NCI-H226 (cell line): ENCODE measurements around the gene EDA.
A peak's percentile ranks its signal among the peaks of the same experiment; 100 is the strongest.
"Not testable (repeated sequence)": the region's sequence is repeated elsewhere in the genome, so short reads cannot be mapped to it uniquely, and the experiment has no call there.

Experiments used
- DNase-seq: peaks from one replicate; pipeline ENCODE4 v3.0.0-alpha.2; 2015

The EDA gene

DNA sequence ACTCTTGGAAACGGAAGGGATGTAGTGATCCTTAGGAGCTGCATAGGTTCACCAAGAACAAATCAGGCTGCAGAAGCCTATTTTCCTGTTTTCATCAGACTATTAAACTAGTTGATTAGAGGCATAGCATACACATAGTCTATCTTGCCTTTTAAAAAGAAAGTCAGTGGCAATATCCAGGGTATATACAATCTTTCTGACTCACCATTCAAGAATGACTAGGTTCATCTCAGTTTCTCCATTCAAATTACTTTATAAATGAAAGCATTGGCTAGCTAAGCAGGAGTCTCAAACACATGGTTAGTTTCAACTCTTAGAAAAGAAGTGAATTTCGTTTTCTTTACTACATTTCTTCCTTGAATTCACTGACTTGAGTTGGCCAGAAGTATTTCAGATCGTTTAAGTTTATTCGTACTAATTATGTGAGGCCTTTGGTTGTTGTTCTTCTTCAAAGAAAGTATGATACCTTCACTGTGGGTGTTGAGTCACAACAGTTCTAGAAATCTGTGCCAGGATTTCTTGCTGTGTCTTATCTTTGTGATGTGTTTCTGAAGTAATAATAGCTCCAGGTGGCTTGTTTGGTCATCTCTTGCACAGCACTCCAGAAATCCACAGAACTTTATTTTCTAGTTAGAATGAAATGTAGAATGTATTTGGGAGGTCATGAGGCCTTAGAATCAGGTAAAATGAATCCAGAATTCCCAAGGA lies 345.6 kb downstream of the EDA start:
- DNase-seq = peak; percentile 50

DNA sequence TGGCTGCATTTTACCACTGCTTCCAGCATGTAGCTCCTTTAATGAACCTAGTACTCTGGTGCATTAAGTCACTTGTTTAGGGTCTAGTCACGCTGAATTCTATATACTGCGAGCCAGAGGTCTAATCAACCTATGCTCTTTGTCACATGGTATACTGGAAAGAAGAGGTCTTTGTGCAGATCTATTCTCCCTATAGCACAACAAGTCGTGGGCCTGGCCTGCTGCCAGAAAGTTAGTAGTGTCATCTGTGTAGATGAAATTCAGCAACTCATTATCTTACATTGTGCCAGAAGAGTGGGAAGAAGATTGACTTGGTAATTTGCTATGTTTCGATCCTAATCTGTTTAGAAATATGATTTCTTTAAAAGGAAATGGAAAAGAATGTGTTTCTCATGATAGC lies 353.0 kb downstream of the EDA start:
- no peak for DNase-seq

DNA sequence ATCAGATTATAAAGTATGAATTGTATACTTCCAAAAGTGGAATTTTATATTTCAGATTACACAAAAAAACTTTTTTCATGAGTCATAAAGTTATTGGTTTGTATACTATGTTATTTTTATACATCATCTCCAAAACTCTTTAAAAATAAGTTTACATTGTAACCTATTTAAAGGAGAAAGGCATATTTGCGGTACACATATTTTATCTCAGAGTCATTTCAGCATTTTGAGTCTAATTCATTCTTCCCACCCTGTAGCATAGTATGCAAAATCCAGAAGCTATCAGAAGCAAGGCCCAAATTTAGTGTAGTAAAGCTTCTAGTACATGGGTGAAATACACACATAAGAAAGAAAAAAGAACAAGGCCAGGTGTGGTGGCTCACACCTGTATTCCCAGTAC lies 353.5 kb downstream of the EDA start:
- no peak for DNase-seq

DNA sequence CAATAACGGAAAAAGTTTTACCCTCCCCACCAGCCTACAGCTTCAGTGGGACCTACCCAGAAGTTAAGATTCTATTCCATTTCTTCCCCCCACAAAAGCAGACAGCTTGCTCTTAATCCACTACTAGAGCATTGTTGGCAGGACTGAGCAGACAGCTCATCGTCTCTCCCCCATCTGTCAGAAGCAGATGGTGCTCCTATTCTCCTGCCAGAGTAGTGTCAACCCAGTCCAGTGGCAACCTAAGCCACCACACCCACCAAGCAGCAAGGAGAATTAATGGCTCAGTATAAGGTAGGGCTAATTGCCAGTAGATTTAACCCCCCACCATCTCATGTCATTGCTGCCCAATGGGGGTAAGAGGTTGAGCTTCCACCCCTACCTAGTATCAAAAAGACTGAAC lies 371.8 kb downstream of the EDA start:
- DNase-seq = no peak

DNA sequence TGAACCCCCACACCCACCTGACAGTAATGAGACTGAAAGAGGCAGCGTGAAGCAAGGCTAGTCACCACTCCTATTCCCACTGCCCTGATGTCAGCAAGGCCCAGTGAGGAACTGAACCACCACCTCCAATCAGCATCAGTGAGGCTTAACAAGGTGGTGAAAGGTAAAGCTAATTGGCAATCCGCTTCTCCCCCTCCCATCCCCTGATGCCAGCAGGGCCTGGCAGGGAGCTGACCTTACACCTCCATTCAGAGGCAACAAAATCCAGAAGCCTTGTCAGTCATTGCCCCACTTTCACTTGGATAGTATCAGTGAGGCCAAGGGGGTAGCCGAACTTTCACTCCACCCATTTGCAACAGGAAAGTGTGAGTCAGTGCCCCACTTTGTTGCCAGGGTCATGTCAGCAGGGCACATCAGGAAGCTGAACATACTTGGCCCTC lies 373.1 kb downstream of the EDA start:
- DNase-seq = peak; percentile 2

DNA sequence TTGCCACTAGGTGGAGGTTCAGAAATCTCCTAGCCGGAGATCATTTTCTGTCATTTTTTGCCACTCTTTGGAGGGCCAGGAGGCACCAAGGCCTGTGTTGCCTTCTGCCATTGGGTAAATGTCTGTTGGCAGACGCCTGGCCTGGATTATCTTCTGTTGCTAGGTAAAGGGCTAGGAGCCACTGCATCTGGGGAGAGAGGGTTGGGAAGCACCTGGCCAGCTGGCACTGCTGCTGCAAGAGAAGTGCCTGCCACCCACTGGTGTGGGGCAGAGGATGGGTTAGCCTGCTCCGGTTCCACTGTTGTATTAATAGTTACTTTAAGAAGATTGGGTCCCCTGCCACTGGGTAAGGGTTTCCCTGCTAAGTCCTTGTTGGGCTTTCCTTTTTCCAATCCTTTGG lies 375.8 kb downstream of the EDA start:
- DNase-seq = no peak

DNA sequence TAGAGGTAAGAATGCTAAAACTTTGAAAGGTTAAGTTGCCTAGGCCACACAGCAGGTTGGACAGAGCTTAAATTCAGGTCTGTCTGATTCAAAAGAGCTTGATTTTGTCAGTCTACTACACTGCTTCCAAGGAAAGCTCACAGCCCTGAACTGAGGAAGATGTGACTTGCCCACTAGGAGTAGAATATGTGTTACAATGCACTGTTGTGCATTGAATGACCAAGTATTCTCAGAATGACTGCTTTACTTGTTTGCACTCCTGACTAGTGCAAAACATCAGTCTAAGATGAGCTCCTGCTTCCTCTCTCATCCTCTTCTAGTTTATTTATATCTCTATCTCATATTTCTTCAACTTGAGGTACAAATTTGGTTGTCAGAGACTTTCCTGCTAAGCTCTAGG lies 377.6 kb downstream of the EDA start:
- DNase-seq = no peak

DNA sequence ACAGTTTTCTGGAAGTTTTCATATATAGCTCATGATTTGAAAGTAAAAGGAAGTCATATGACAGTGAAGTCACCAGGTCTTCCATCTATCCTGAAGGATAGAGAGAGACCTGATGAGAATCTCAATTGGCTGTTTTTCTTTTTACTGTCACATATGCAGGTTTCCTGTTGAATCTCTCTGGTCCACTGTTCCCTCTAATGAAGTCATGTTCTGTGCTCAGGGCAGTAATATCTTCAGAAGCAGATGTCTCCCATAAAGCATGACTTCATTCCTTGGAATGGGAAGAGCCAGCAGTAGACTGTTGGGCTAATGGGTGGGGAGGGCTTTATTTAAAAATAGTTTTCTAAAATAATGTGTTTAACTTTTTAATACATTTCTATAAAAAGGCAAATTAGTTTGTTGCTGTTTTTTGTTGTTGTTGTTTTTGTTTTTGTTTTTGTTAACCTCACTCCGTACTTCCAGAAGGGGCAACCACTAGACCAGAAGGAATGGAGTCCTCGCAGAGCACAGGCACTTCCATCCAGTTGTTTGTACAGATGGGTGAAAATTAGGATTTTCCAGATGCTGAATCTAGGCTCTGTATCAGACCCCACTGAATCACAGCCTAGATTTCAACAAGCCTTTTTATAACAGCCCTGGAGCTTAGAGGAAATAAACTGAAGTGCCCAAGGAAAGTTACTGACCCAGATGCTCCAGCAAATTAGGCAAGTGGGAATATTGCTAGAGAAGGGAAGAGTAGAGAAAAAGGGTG lies 379.6 kb downstream of the EDA start:
- no peak for DNase-seq

DNA sequence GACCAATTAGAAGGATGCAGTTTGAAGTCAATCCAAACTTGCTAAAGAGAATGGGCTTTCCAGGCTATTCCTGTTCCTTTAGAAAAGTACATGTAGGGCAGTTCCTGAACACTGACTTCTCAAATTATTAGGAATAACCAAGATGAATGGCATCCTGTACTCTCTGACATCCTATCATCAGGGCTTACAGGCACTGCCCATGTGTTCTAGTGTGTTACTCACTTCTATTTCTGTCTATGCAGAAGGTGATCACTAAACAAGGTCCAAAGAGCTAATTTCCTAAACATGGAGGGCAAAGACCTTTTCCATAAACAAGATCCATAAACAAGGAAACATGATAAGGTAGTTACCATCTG lies 380.2 kb downstream of the EDA start:
- DNase-seq = no peak

DNA sequence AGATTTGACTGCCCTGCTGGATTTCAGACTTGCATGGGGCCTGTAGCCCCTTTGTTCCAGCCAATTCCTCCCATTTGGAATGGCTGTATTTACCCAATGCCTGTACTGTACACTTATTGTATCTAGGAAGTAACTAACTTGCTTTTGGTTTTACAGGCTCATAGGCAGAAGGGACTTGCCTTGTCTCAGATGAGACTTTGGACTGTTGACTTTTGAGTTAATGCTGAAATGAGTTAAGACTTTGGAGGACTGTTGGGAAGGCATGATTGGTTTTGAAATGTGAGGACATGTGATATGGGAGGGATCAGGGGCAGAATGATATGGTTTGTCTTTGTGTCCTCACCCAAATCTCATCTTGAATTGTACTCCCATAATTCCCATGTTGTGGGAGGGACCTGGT lies 382.4 kb downstream of the EDA start:
- DNase-seq = not testable (repeated sequence)

DNA sequence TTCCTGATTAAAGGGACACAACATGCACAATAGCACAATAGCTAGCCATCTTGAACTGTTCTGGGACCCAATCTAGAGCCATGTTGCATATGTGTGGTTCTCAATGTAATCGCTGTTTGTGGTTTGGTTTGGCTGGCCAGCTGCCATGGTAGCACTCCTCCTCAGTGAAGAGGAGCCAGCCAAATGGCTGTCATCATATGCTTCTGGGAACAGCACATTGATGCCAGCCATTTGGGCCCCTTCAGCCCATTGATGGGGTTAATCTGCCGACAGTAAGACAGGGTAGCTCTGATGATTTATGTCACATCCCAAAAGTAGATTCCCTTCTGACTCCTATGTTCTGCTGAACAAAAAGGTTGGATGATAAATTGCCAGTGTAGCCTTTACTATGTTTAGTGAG lies 385.4 kb downstream of the EDA start:
- no peak for DNase-seq

DNA sequence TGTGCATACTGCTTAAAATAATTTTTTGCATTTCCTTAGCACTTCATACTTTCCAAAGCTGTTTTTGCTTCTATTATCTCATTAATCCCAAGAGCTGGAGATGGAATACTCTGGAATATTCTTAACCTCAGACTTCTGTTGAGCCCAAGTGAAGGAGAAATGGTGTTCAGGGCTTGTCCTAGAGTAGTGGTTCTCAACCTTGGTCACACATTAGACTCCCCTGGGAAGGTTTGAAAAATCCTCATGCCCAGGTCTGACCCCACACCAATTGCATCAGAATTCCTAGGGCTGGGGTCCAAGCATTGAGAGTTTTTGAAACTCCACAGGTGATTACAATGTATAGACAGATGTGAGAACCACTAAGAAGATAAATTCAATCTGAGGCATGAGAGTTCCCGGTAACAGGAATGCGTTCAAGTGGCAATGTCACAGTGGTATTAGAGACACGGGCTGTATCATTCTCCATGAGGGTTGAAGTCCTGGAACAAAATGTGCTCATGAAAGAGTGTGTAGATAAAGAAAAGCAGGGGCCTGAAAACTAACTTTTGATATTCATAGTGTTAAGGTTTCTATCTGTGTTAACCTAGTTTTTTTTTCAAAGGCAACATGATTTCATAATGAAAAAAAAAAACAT lies 385.9 kb downstream of the EDA start:
- DNase-seq = no peak

DNA sequence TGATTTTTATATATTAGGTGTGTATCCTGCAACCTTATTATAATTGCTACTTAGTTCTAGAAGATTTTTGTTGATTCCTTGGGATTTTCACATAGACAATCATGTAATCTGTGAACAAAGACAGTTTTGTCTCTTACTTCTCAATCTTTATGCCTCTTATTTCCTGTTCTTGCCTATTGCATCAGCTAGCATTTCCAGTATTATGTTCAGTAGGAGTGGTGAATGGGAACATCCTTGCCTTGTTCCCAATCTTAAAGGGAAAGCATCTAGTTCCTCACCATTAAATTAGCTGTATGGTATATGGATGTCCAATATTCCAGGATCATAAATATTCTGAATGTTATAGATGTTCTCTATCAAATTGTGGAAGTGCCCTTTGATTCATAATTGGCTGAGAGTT lies 392.0 kb downstream of the EDA start:
- no peak for DNase-seq

DNA sequence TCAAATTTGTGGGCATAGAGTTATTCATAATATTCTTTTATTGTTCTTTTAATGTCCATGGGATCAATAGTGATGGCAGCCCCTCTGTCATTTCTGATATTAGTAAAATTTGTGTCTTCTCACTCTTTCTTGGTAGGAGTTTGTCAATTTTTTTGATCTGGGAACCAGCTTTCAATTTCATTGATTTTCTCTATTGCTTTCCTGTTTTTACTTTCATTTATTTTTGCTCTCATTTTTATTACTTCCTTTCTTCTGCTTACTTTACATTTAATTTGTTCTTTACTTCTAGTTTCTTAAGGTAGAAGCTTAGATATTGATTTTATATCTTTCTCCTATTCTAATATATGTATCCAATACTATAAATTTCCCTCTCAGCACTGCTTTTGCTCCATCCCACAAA lies 393.1 kb downstream of the EDA start:
- DNase-seq = no peak

DNA sequence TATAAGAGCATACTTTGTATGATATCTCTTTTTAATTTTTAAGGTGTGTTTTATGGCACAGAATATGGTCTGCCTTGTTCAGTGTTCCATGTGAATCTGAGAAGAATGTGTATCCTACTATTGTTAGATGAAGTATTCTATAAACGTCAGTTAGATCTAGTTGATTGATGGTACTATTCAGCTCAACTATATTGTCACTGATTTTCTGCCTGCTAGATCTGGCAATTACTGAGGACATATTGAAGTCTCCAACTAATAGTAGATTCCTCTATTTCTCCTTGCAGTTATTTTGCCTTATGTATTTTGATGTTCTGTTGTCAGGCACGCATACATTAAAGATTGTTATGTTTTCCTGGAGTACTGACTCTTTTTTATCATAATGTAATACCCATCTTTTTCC lies 394.1 kb downstream of the EDA start:
- no peak for DNase-seq

DNA sequence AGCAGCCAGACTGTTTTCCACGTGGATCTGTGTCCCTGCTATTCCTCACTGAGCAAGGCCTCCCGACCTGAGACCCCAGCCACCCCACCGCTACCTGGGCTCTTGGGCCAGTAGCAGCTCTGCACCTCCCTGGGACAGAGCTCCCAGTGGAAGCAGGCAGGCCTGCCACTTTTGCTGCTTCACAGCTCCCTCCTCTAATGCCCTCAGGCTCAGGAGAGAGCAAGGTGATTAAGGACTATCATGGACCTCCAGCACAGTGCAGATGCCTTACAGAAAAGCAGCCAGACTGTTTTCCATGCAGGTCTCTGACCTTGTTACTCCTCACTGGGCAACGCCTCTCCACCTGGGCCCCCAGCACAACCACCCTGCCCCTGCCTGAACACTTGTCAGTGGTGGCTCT lies 396.8 kb downstream of the EDA start:
- DNase-seq = no peak

DNA sequence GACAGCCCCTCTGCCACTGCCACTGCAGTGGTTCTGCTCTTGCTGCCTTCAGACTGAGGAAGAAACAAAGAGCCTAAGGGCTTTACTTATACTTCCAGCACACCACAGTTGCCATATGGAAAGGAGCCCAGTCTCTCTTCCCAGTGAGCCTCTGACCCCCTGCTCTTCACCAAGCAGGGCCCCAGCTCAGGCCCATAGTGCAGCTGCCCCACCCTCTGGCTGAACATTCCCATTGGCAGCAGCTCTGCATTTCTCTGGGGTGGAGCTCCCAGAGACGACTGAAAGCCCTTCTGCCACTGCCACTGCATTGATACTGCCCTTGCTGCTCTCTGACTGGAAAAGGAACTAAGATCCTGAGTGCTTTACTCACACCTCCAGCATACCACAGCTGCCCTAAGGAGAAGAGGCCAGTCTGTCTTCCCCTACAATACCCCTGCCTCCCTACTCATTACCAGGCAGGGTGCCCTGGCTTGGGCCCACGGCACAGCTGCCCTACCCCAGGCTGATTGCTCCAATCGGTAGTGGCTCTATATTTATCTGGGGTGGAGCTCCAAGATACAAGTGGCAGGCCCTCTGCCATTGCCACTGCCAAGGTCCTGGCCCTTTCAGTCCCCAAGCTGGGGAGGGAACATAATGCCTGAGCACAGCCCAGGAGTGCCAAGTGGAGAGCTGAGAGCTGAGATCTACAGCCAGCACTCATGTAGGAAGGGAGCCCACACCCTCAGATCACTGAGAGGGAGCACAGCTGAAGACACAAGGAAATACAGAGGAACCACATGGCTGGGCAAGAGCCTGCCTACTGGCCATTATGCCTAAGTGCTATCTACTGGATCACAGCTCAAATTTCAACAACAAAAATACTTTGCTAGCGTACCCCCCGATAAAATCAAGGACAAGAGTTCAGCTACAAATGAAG lies 397.8 kb downstream of the EDA start:
- DNase-seq = no peak

DNA sequence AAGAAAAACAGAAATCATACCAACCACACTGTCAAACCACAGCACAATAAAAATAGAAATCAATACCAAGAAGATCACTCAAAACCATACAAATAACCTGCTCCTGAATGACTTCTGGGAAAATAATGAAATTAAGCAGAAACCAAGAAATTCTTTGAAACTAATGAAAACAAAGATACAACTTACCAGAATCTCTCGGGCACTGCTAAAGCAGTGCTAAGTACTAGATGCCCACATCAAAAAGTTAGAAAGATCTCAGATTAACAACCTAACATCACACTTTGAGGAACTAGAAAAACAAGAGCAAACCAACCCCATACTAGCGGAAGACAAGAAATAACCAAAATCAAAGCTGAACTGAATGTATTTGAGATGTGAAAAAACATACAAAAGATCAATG lies 400.6 kb downstream of the EDA start:
- DNase-seq = no peak

DNA sequence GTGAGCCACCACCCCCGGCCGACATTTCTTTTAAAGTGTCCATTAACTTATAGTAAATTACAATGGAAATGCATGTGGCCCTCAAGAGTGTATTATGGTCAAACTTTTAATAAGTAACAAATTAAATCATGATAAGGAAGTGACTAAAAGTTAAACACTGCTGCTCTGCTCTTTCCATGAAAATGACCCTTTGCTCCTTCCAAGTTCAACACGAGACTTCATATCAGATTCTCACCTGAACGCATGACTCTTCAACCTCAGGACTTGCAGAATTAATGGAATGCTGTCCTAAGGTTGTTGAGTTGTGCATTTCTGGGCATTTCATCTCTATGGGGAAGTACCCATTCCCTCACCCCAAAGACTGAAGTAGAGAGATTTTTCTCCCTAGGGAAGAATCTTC lies 406.7 kb downstream of the EDA start:
- DNase-seq = no peak

DNA sequence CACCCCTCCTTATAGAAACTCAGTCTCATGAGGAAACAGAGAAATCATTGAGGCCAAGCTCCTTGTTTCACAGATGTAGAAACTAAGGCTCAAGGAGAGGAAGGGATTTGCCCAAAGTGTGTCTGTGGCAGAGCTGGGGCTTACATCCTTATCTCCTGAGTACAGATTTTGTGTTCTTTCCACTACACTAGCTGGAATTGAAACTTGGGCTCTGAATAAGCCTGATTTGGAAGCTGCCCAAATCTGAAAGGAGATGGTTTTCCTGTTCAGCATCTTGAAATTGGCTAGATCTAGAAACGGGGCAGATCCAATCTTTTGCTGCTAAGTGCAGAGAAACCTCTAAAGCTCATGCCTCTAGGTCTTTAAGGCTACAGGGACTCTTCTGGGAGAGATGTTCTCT lies 409.6 kb downstream of the EDA start:
- DNase-seq = peak; percentile 60

DNA sequence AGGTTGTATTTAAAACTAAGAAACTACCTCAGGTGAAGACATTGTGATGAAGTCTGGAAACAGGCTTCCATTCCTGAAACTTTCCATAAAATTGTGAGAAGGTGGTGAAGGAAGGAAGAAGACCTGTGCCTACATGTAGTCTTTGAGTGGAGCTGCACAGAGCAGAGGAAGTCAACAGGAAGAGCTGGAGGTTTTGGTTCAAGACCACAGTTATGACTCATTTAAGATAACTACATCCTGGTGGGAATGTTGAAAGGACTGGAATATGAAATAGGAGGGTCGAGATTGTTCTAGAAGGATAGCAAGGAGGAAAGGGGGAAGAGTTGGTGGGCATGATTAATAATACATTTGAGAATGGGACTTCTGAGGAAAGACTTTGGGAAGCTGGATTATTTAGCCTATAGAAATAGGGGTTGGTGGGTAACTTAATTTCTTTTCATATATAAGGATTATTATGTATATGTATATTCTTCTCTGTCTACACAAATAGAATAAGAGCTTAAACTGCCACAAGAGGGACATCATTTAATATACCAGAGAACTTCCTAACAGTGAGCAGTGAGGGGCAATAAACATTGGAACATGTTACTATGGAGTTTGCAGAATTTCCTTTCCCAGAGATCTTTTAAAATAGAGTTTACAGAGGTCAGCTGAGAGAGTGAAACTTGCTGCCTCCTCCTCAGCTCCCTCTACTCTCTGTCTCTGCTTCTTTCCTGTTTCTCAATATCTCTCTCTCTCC lies 410.4 kb downstream of the EDA start:
- DNase-seq = peak; percentile 60

DNA sequence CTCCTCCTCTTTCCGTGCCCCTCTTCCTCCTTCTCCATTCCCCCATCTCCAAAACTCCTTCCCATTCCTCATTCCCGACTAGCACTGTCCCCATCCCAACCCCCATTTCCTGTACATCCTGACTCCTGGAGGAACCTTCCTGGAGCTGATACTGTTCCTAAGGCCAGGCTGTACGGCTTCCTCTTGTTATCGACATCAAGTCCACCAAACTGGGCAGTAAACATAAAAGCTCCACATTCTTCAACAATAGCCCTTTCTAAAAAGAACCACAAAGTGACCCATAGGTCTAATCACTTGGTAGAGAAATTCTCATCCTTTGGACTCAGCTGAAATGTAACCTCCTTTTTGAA lies 410.9 kb downstream of the EDA start:
- DNase-seq = peak; percentile 4

DNA sequence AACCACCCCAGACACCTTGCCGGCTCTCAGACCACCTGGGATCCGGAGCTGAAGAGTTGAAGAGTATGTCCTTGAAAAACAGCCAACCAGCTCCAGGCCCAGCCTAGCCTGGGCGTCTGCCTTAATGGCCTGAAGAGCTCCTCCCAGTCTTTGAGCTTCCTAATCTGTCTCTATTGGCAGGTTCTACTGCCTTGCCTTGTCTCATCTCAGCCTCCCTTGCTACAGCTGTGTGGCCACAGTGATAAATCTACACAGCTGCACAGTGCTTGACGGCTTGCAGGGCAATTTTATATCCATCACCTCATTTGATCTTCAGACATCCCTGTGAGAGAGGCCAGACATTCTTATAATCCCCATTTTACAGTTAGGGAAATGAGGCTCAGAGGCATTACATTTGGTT lies 413.9 kb downstream of the EDA start:
- no peak for DNase-seq
